ENCODE data around the gene ARHGAP8. TPM values are rescaled to one million over a fixed set of nuclear protein-coding genes. Genes with fewer than 3 reads are reported as not detected.

Gene ARHGAP8
- total and polyA plus RNA-seq, 2 of the 13 experiments (the other 11 are each of a cell fraction or from before 2014, with no cell fraction given), result 0.07 TPM; not detected in 1

DNA sequence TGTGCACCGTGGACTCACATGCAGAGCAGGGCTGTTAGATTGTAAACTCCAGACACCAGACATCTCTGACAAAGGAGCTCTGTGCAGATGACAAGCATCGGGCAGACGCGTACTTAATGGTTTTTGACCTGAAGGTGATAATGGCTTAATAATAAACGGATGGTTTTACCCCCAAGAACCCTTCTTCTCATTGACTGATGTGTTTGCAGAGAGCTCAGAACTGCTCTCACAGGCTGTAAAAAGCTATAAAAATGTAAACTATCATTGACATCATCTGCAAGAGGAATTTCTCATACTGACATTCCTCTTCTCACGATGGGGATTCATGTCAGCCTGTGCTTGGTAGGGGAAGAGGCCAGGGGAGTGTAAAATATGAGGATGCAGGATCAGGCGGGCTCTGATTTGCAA lies 8.6 kb upstream of the ARHGAP8 start:
- 31% methylated on average over 7 of the region's 7 CpGs for WGBS (ENCODE audit: low lambda C conversion rate)
- DNase-seq (ENCODE audit: low spot score) (no peak), ATAC-seq (no peak), FAIRE-seq (no peak)
- Histone ChIP-seq H3K27me3 (ENCODE audit: control insufficient read depth in 1 of 2, insufficient read depth in 2 of 2, low read length in 2 of 2) (peaks cover 0 to 6% of the 10 kb centered on the region in 2 experiments; a peak in 2 of 5 replicates), H3K36me3 (replicated peaks in 1 of 2; ENCODE audit: control insufficient read depth in 1 of 2, insufficient read depth in 2 of 2, low read length in 2 of 2) (no peaks in the 10 kb centered on the region), H3K79me2 (ENCODE audit: insufficient read depth, low read length) (no peaks in the 10 kb centered on the region), H3K27ac (ENCODE audit: extremely low read length, insufficient read depth, low read length) (no peak overlapping the region), H3K9me3 (ENCODE audit: low read length) (no peaks in the 10 kb centered on the region), H3K4me1 (ENCODE audit: insufficient read depth, low read length) (peaks cover 33% of the 10 kb centered on the region), H3K4me2 (ENCODE audit: low read depth, low read length) (no peak overlapping the region), H3K9ac (ENCODE audit: insufficient read depth, low read depth, low read length) (no peak overlapping the region), H4K20me1 (ENCODE audit: insufficient read depth, low read length) (no peaks in the 10 kb centered on the region), H3K4me3 (replicated peaks in 1 of 3; ENCODE audit: insufficient read depth in 1 of 3, low read depth in 2 of 3, low read length in 3 of 3) (no peak overlapping the region), H2AFZ (ENCODE audit: low read length) (no peak overlapping the region)
- POLR2A ChIA-PET, result no interaction called here
- intact Hi-C loops (cut with micrococcal nuclease; ENCODE audit: unreplicated experiment) (loop anchor here (5.0 kb wide), 1 partner anchor 367 kb away; no protein-coding TSS in a partner anchor), in situ Hi-C loops (cut with HindIII; ENCODE audit: extremely low pct_ligation_motif_present, low pct_unique_long_range_greater_than_20kb) (no loop called here)
- TF ChIP-seq, protein P1, sequence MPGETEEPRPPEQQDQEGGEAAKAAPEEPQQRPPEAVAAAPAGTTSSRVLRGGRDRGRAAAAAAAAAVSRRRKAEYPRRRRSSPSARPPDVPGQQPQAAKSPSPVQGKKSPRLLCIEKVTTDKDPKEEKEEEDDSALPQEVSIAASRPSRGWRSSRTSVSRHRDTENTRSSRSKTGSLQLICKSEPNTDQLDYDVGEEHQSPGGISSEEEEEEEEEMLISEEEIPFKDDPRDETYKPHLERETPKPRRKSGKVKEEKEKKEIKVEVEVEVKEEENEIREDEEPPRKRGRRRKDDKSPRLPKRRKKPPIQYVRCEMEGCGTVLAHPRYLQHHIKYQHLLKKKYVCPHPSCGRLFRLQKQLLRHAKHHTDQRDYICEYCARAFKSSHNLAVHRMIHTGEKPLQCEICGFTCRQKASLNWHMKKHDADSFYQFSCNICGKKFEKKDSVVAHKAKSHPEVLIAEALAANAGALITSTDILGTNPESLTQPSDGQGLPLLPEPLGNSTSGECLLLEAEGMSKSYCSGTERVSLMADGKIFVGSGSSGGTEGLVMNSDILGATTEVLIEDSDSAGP (CRISPR knock-in tag; IDR thresholded peaks at IDR 0.05; ENCODE audit: borderline replicate concordance), result no peak
- CTCF ChIA-PET (ENCODE audit: low intra/inter-chr PET ratio, low total read pairs), result no interaction called here
- BruUV-seq (replicated peaks), result no TSS peak

GRCh38 chr22:44745853-44746789 lies 6.3 kb upstream of the ARHGAP8 start:
- Histone ChIP-seq H3K4me3 (replicated peaks in 1 of 3; ENCODE audit: insufficient read depth in 1 of 3, low read depth in 2 of 3, low read length in 3 of 3) (peak overlapping the region in 1 of 3 experiments; percentile 1; a peak in 1 of 6 replicates), H3K79me2 (ENCODE audit: insufficient read depth, low read length) (no peaks in the 10 kb centered on the region), H3K9me3 (ENCODE audit: low read length) (no peaks in the 10 kb centered on the region), H3K36me3 (replicated peaks in 1 of 2; ENCODE audit: control insufficient read depth in 1 of 2, insufficient read depth in 2 of 2, low read length in 2 of 2) (no peaks in the 10 kb centered on the region), H4K20me1 (ENCODE audit: insufficient read depth, low read length) (no peaks in the 10 kb centered on the region), H3K4me1 (ENCODE audit: insufficient read depth, low read length) (peaks cover 21% of the 10 kb centered on the region), H3K9ac (ENCODE audit: insufficient read depth, low read depth, low read length) (no peak overlapping the region), H2AFZ (ENCODE audit: low read length) (no peak overlapping the region), H3K27me3 (ENCODE audit: control insufficient read depth in 1 of 2, insufficient read depth in 2 of 2, low read length in 2 of 2) (peaks cover 1 to 6% of the 10 kb centered on the region in 2 experiments; a peak in 3 of 5 replicates), H3K27ac (ENCODE audit: extremely low read length, insufficient read depth, low read length) (no peak overlapping the region), H3K4me2 (ENCODE audit: low read depth, low read length) (peak overlapping the region; percentile 59)
- FAIRE-seq (no peak), ATAC-seq (no peak), DNase-seq (ENCODE audit: low spot score) (no peak)
- CTCF ChIA-PET (ENCODE audit: low intra/inter-chr PET ratio, low total read pairs), result no interaction called here
- no TSS peak for BruUV-seq (replicated peaks)
- in situ Hi-C loops (cut with HindIII; ENCODE audit: extremely low pct_ligation_motif_present, low pct_unique_long_range_greater_than_20kb) (no loop called here), intact Hi-C loops (cut with micrococcal nuclease; ENCODE audit: unreplicated experiment) (no loop called here)
- POLR2A ChIA-PET, result no interaction called here
- 39% methylated on average over 10 of the region's 13 CpGs for WGBS (ENCODE audit: low lambda C conversion rate)
- TF ChIP-seq MEIS1 (CRISPR knock-in tag; IDR thresholded peaks at IDR 0.05; ENCODE audit: borderline replicate concordance), result no peak
- no peak for TF ChIP-seq ZFP36L1 (CRISPR knock-in tag; IDR thresholded peaks at IDR 0.05)
- no peak for TF ChIP-seq ZNF564 (CRISPR knock-in tag; IDR thresholded peaks at IDR 0.05)
- TF ChIP-seq ZNF292 (CRISPR knock-in tag; IDR thresholded peaks at IDR 0.05; ENCODE audit: borderline replicate concordance, low read depth), result no peak
- TF ChIP-seq MAX (IDR thresholded peaks at IDR 0.05), result no peak
- no peak for TF ChIP-seq GABPB1 (CRISPR knock-in tag; IDR thresholded peaks at IDR 0.05)
- no peak for TF ChIP-seq BCL6 (CRISPR knock-in tag; IDR thresholded peaks at IDR 0.05)
- no peak for TF ChIP-seq STAT5B (CRISPR knock-in tag; IDR thresholded peaks at IDR 0.05)
- TF ChIP-seq SAP130 (CRISPR knock-in tag; IDR thresholded peaks at IDR 0.05; ENCODE audit: low read depth), result no peak
- TF ChIP-seq ZNF878 (CRISPR knock-in tag; IDR thresholded peaks at IDR 0.05), result no peak
- no peak for TF ChIP-seq PRPF4 (IDR thresholded peaks at IDR 0.05; ENCODE audit: low read depth, low read length, poor library complexity, severe bottlenecking)
- no peak for TF ChIP-seq ZNF121 (CRISPR knock-in tag; IDR thresholded peaks at IDR 0.05)
- no peak for TF ChIP-seq ZNF563 (CRISPR knock-in tag; IDR thresholded peaks at IDR 0.05)
- no peak for TF ChIP-seq ATF1 (CRISPR knock-in tag; IDR thresholded peaks at IDR 0.05)
